IMR-90 (cell line): Measurements from ENCODE around the gene ZNF518B.

Source experiments
- BHLHE40 ChIP-seq: fragments of 150-350 bp; IDR thresholded peaks from 2 replicates; pipeline ENCODE4 v1.6.1; 2016; ENCODE audit warnings: mild to moderate bottlenecking, low read depth, low read length
- CEBPB ChIP-seq: IDR thresholded peaks from 2 replicates; pipeline ENCODE4 v1.6.1; 2012; ENCODE audit warnings: low read depth, low read length, improper control_type of control experiment
- MXI1 ChIP-seq: IDR thresholded peaks from 2 replicates; pipeline ENCODE4 v1.6.1; 2012; ENCODE audit warnings: low read depth, mild to moderate bottlenecking, low read length, moderate library complexity, borderline replicate concordance
- POLR2A ChIP-seq: IDR thresholded peaks from 2 replicates; pipeline ENCODE4 v1.6.1; 2012; ENCODE audit warnings: mild to moderate bottlenecking, low read depth, low read length
- RAD21 ChIP-seq: IDR thresholded peaks from 2 replicates; pipeline ENCODE4 v1.6.1; 2012; ENCODE audit warnings: low read length, improper control_type of control experiment
- RFX5 ChIP-seq: IDR thresholded peaks from 2 replicates; pipeline ENCODE4 v1.8.0; 2012; ENCODE audit warnings: low read depth, mild to moderate bottlenecking, low read length, moderate library complexity
- SMC3 ChIP-seq: fragments of 150-350 bp; IDR thresholded peaks from 2 replicates; pipeline ENCODE4 v1.6.1; 2016; ENCODE audit warnings: low read depth, mild to moderate bottlenecking, antibody characterized with exemption, low read length, moderate library complexity
- TF ChIP-seq, protein P1 (sequence below): conservative IDR thresholded peaks from 2 replicates; pipeline ENCODE4 v1.5.1; 2012; ENCODE audit warnings: mild to moderate bottlenecking, low read depth, low read length, improper control_type of control experiment
- TF ChIP-seq, protein P2 (sequence below): fragments of 150-350 bp; IDR thresholded peaks from 2 replicates; pipeline ENCODE4 v1.6.1; 2016; ENCODE audit warnings: low read depth, mild to moderate bottlenecking, low read length, moderate library complexity, borderline replicate concordance

DNA sequence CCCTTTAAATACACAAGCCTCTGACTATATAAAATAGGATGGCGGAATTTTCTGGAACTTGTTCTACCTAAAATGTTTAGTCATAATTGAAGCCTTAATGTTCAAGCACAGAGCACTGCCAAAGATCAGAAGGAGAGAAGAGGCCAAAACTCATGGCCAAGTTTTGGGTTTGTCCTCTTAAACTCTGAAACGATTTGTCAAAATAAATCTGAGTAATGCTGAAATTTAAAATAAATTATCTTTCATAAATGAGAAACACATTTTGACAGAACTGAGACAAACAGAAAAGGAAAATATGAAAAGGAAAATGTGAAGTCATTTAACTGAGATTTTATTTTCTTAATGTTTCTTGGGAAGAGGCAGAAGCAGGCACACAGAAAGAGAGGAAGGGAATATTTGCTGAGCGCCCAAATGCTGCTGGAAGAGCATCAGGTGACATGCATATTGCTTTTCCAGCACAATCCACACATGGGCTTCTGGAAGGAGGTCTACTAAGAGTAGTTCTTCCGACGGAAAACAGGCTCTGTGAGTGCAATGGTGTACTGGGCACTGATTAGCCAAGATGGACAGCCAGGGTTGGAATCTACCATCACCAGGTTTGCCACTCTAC lies 47.4 kb upstream of the ZNF518B start:
- no peak for TF ChIP-seq POLR2A
- TF ChIP-seq, protein P1, sequence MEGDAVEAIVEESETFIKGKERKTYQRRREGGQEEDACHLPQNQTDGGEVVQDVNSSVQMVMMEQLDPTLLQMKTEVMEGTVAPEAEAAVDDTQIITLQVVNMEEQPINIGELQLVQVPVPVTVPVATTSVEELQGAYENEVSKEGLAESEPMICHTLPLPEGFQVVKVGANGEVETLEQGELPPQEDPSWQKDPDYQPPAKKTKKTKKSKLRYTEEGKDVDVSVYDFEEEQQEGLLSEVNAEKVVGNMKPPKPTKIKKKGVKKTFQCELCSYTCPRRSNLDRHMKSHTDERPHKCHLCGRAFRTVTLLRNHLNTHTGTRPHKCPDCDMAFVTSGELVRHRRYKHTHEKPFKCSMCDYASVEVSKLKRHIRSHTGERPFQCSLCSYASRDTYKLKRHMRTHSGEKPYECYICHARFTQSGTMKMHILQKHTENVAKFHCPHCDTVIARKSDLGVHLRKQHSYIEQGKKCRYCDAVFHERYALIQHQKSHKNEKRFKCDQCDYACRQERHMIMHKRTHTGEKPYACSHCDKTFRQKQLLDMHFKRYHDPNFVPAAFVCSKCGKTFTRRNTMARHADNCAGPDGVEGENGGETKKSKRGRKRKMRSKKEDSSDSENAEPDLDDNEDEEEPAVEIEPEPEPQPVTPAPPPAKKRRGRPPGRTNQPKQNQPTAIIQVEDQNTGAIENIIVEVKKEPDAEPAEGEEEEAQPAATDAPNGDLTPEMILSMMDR = no peak
- no peak for TF ChIP-seq RAD21
- TF ChIP-seq CEBPB = no peak
- TF ChIP-seq SMC3 = no peak
- no peak for TF ChIP-seq RFX5
- TF ChIP-seq MXI1 = no peak
- TF ChIP-seq BHLHE40 = no peak
- TF ChIP-seq, protein P2, sequence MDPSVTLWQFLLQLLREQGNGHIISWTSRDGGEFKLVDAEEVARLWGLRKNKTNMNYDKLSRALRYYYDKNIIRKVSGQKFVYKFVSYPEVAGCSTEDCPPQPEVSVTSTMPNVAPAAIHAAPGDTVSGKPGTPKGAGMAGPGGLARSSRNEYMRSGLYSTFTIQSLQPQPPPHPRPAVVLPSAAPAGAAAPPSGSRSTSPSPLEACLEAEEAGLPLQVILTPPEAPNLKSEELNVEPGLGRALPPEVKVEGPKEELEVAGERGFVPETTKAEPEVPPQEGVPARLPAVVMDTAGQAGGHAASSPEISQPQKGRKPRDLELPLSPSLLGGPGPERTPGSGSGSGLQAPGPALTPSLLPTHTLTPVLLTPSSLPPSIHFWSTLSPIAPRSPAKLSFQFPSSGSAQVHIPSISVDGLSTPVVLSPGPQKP = no peak
